HG02884 (cell line): ENCODE data around the gene AHNAK.
"Not testable (repeated sequence)": the region's sequence is repeated elsewhere in the genome, so short reads cannot be mapped to it uniquely, and the experiment has no call there.

ENCODE experiments used
- ATAC-seq: cut with Tn5 transposase; IDR thresholded peaks from one replicate; pipeline ENCODE4 v1.9.1; 2021; ENCODE audit warnings: mild to moderate bottlenecking, moderate library complexity; ENCODE audit not compliant: unreplicated experiment

Gene AHNAK

DNA sequence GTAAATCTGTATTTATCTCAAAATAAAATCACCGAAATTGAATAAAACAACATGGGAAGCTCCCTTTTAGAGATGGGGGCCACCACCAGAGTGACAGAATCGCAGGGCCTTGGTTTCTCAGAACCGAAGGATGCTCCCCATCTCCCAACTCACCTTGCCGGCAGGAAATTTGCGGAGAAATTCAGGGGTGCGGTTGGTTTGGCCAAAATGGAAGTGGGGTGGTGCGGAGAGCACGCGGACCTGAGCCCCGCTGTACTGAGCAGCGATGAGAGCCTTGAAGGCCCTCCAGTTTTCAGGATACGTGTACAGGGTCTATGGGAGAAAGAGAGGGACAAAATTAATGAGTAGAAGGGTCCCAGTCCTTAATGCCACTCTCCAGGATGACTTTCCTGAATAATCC, 25.8 kb upstream of the AHNAK start:
- no peak for ATAC-seq

DNA sequence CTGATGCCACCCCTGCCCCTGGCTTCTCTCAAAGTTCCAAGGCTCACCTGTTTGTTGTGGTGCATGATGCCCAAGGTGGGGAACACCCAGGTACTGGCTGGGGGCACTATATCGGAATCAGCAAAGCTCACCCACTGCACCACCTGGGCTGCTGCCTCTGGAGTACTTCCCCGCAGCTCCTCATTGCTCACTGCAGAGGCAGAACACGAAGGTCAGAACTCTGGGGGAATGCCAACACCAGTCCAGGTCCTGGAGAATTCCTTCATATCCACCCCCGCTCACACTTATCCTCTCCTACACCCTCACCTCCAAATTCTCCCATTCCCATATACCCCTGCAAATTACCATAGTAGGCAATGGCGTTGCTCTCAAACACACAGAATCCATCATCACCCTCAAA, 24.9 kb upstream of the AHNAK start:
- not testable (repeated sequence) for ATAC-seq

DNA sequence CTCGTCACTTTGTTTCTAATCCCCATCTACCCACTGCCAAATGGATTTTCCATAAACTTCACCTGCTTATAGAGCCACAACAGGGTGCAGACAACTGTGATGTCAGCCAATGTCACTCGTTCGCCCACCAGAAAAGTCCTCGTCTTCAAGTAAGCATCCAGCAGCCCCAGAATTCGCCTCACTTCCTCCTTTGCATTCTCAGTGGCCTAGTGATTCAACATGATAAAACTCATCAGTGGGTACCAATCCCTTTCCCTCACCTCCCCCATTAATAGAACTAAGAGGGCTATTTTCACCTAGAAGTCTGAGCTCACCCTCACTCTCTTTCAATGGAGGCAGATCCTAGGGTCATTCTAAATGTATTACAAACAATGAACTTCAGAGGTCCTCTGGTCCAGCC, 24.3 kb upstream of the AHNAK start:
- not testable (repeated sequence) for ATAC-seq

DNA sequence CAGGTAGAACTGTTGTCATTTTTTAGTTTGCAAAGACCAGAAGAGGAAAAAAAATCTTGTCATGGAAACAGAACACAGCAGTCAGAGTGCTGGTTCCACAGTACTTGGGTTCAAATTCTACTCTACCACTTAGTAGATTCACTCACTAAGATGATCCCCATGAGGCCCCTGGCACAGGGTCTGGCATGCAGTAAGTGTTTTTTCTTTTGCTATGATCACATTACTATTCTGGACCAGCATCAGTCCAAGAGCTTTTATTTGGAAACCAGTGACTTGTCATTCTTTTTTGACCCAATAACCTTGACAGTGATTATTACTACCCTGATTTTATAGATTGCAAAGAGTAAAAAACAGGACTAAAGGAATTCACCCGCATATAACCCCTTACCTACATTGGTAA, 23.0 kb upstream of the AHNAK start:
- ATAC-seq, result no peak

GRCh38 chr11:62567018-62567633, 20.5 kb upstream of the AHNAK start:
- no peak for ATAC-seq

DNA sequence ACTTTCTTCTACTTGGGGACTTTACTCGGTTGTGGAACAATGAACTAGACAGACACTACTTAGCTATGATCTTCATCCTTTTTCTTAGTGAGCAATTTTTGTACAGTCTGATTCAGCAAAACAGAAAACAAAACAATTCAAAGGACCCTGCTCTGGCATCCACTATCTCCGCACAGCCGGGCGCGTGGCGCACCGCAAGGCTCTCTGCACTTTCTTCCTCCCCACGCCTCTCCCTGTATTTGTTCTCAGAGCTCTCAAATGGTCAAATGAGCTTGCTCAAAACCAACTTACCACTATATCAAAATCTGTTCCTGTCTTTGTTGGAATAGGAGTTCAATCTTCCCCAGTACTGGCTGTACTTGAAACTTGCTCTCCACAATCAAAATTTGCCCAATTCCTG, 19.6 kb upstream of the AHNAK start:
- ATAC-seq, result no peak

GRCh38 chr11:62565100-62565802, 18.6 kb upstream of the AHNAK start:
- ATAC-seq, result no peak

GRCh38 chr11:62561677-62562230, 15.1 kb upstream of the AHNAK start:
- not testable (repeated sequence) for ATAC-seq

DNA sequence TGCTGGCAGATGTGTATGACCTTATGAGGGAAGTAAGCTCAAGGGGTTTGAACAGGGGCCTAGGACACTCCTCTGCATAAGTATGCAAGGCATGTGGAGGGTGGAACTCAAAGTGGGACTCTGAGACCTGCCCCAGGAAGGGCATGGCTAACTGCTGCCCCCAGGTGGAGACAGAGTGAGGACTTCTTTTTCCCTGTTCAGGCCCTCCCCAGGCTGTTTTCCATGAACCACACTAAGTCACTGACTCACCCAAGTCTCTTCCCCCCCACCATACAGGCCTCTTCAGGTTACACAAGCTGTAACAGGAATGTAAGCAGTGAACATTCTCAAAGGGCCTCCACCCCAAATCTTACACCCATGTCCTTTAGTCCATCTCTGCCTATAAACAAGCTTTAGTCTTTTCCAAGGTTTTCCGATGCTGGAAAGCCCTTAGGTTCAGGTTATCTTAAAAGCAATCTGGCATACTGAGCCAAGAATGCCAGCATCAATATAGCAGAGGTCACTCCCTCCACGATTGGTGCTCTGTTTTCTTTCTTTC, 14.0 kb upstream of the AHNAK start:
- ATAC-seq, result no peak

DNA sequence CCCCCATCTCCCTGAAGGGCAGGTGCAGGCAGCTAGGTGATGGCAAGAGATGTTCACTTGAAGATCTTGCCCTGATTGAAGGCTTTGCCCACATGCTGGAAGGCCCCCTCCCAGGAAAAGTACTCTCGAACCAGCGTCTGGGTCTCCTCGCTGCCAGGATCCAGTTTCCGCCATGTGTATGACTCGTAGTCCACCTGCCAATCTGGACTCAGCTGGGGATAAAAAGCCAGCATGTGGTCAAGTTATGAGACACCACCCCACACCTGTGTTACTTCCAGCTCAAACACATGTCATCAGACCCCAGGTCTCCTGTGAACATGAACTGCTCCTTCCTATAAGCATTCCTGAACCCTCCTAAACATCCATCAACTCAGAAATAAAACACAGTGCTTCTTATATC, 13.0 kb upstream of the AHNAK start:
- ATAC-seq, result not testable (repeated sequence)

DNA sequence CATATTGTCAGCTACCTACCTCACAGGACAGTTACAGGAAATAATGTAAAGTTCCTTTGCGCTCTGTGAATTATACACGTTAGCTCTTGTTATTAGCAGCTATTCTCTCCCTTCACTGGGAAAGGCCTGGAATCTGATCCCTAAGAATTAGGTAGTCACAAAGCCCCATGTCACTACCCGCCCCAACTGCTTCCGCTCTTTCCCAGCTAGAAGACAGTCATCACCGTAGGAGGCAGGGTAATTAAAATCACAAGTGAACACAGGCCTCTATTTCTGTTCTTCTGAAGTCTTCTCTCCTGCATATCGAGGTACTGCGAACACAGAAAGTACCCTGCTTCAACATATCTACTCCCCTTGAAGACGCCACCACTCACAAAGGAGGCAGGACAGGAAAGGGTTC, 12.6 kb upstream of the AHNAK start:
- no peak for ATAC-seq

GRCh38 chr11:62558669-62559068, 12.1 kb upstream of the AHNAK start:
- ATAC-seq, result no peak

DNA sequence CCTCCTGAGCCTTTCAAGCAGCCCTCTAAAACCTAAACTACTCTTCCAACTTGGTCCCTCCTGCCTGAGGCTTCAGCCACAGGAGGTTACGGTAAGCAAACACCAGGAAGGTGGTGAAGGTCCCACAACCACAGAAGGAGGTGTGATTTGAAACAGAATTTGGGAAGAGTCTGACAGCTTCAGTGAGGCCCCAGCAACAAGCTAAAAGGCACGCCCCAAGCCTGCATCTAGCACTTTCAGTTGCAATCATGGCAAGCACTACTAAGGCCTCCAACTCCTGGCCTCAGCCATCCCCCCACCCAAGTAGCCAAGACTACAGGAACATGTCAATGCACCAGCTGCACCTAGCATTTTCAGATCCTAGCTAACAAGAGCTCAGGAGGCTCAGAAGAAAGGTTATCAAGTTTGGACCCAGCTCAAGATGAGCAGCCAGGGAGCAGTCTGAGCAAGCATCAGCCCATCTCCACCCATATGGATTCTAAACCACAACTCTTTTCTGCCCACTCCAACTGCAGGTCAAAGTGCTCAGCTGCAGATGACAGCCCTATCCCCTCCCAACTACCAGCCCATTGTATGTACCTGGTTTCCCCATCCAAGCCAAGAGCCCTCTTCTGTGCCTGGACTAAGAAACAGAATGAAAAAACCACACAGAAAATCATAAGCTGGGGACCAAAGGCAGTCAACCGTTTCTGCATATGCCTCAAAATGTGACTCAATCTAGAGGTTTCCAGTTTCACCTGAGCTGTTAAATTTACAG, 10.4 kb upstream of the AHNAK start:
- ATAC-seq, result peak; percentile 17

DNA sequence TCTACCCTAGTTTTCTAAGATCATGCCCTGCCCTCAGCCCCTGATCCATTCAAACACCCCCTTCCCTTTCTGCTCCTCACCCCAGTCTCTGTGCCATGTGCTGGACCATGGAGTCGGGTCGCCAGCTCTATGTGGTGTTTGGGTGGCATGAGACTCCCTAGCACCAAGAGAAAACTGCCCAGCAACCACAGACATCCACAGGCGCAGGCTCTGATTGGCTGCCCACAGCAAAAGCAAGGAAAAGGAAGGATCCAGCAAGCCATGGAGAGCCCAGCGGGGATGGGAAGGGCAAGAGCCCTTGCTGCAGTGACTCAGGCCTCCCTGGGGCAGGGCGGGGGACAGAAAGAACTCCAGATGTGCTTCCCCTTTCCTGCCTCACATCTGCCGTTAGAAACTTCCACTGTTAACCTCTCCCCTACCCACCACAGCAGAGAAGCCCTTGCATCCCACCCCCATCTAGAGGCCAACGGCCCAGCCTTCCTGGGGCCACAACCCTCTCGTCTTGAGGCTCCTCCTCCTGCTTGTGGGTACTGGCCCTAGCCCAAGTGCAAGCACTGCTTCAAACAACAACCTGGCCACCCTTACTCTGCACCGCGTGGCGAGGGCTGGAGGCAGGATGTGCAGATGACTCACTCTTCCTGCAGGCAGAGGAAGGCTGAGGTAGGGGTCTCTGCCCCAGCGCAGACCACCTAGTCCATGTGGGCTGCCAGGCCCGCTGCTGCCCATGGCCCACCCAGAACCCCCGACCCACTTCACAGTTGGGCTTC, 9.7 kb upstream of the AHNAK start:
- peak; percentile 30 for ATAC-seq

GRCh38 chr11:62555464-62556107, 9.0 kb upstream of the AHNAK start:
- no peak for ATAC-seq

- ATAC-seq, result no peak
Observed at GRCh38 chr11:62554387-62555167, 8.0 kb upstream of the AHNAK start.

DNA sequence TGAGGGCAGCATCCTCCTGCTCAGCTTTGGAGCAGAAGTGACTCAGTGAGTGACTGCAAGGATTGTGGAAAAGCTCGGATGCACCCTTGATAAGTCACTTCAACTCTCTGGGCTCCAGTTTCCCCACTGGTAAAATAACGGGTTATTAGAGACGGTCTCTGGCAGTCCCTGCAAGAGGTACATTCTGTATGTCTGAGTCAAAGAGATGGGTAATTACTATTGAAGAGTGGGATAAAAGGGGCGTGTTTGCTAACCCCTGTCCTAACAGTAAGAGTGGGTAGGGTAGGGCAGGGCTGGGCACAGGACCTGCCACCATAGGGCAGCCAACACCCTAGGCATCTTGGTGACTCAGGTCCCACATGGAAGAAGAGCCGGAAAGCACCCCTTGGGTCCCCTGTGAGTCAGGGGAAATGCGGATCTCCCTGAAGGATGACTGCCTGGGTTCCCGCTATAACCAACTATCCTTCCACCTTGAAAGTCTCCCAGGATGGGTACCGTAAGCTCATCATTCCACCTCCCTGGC, 7.3 kb upstream of the AHNAK start:
- ATAC-seq, result no peak

GRCh38 chr11:62553080-62553838, 6.7 kb upstream of the AHNAK start:
- no peak for ATAC-seq
